GM12878 (cell line): Measurements from ENCODE around the gene HEBP2. TPM values are rescaled to one million over a fixed set of nuclear protein-coding genes. Genes with fewer than 3 reads are reported as not detected.

Source experiments
- ATAC-seq: fragments of 200-7000 bp; cut with Tn5 transposase; 3 replicates; pipeline ENCODE4 v1.9.1; 2020; ENCODE audit warnings: mild to moderate bottlenecking, moderate library complexity
- BruUV-seq: library from RNA; stranded (reverse); fragments of 400-500 nt; replicated peaks from 2 replicates; lab custom pipeline; 2021; lab: Mats Ljungman, UMichigan
- CTCF ChIA-PET: fragments of 300-600 bp; sonication (Branson Sonifier 250); formaldehyde crosslinking; extraction: SDS; loops from one replicate; lab custom pipeline; 2021; ENCODE audit warnings: inconsistent platforms; lab: Yijun Ruan, JAX
- POLR2A ChIA-PET: fragments of 350-600 bp; formaldehyde crosslinking; extraction: SDS; loops from one replicate; lab custom pipeline; 2021; ENCODE audit warnings: inconsistent platforms; lab: Charles Lee
- RAD21 ChIA-PET: fragments of 300-600 bp; sonication (Branson Sonifier 250); formaldehyde crosslinking; loops from one replicate; lab custom pipeline; 2023; ENCODE audit warnings: antibody characterized with exemption; ENCODE audit not compliant: unreplicated experiment; lab: Charles Lee
- SMC1A ChIA-PET: fragments of 300-600 bp; sonication (Branson Sonifier 250); formaldehyde crosslinking; loops from one replicate; lab custom pipeline; 2023; ENCODE audit not compliant: unreplicated experiment, uncharacterized antibody; lab: Charles Lee
- DNase-seq: peaks from one replicate; pipeline ENCODE4 v3.0.0-alpha.2; 2011; ENCODE audit warnings: low read depth, low spot score
- FAIRE-seq: peaks from 3 replicates; lab custom pipeline; 2011; peaks lifted over from hg19 to GRCh38; lab: Jason Lieb, UNC
- H2AFZ ChIP-seq: 2 replicates; pipeline ENCODE4 v1.6.0; 2011; ENCODE audit warnings: low read depth, low read length, control low read depth; ENCODE audit not compliant: control insufficient read depth
- H3K27ac ChIP-seq: 2 replicates; pipeline ENCODE4 v1.5.1; 2011; ENCODE audit warnings: control low read depth; ENCODE audit not compliant: control insufficient read depth, insufficient read depth
- H3K27me3 ChIP-seq, 2 experiments: replicated peaks in 1 of 2; 2 replicates each; pipeline versions ENCODE4 v1.6.0 to v1.6.1; 2011; ENCODE audit warnings: low read length in 1 of 2; ENCODE audit not compliant: control insufficient read depth in 2 of 2, insufficient read depth in 2 of 2
- H3K36me3 ChIP-seq, 2 experiments: 2 replicates each; pipeline ENCODE4 v1.5.1; 2011; ENCODE audit warnings: low read length in 1 of 2; ENCODE audit not compliant: control insufficient read depth in 2 of 2, insufficient read depth in 2 of 2
- H3K4me1 ChIP-seq: 2 replicates; pipeline ENCODE4 v1.6.1; 2011; ENCODE audit warnings: mild to moderate bottlenecking, low read length, moderate library complexity, mixed read lengths; ENCODE audit not compliant: control insufficient read depth, insufficient read depth
- H3K4me2 ChIP-seq: 2 replicates; pipeline ENCODE4 v1.6.0; 2011; ENCODE audit warnings: control low read depth; ENCODE audit not compliant: control insufficient read depth, insufficient read depth
- H3K4me3 ChIP-seq: fragments of 200-600 bp; sonication (generic); 2 replicates; pipeline ENCODE4 v1.5.1; 2016
- H3K79me2 ChIP-seq: 2 replicates; pipeline ENCODE4 v1.6.0; 2011; ENCODE audit warnings: low read length; ENCODE audit not compliant: control insufficient read depth, insufficient read depth
- H3K9ac ChIP-seq: 2 replicates; pipeline ENCODE4 v1.8.0; 2011; ENCODE audit warnings: low read length, control low read depth, mixed read lengths; ENCODE audit not compliant: control insufficient read depth, insufficient read depth
- H3K9me3 ChIP-seq: replicated peaks from 3 replicates; pipeline ENCODE4 v1.5.1; 2011; ENCODE audit warnings: mild to moderate bottlenecking, low read length; ENCODE audit not compliant: control insufficient read depth, insufficient read depth
- H4K20me1 ChIP-seq: 2 replicates; pipeline ENCODE4 v1.6.0; 2011; ENCODE audit not compliant: control insufficient read depth, insufficient read depth
- ATF2 ChIP-seq: IDR thresholded peaks from 2 replicates; pipeline ENCODE4 v1.6.1; 2012; ENCODE audit warnings: low read length, inconsistent platforms
- BMI1 ChIP-seq: fragments of 450-650 bp; IDR thresholded peaks from 2 replicates; pipeline ENCODE4 v1.6.1; 2016; ENCODE audit warnings: mild to moderate bottlenecking, moderate library complexity, borderline replicate concordance
- CREB1 ChIP-seq: IDR thresholded peaks from 2 replicates; pipeline ENCODE4 v1.6.1; 2012; ENCODE audit warnings: low read depth, mild to moderate bottlenecking, inconsistent platforms
- GABPA ChIP-seq: IDR thresholded peaks from 2 replicates; pipeline ENCODE4 v1.6.1; 2014; ENCODE audit warnings: antibody characterized with exemption, low read depth, mild to moderate bottlenecking, inconsistent platforms
- MTA2 ChIP-seq: fragments of 450-650 bp; IDR thresholded peaks from 2 replicates; pipeline ENCODE4 v1.6.1; 2016; ENCODE audit warnings: low read depth, mild to moderate bottlenecking, moderate library complexity
- NBN ChIP-seq: fragments of 450-650 bp; IDR thresholded peaks from 2 replicates; pipeline ENCODE4 v1.6.1; 2016
- NFYA ChIP-seq: IDR thresholded peaks from 2 replicates; pipeline ENCODE4 v1.6.1; 2011; ENCODE audit warnings: low read depth, mild to moderate bottlenecking, low read length, improper control_type of control experiment, borderline replicate concordance
- NR2C1 ChIP-seq: fragments of 450-650 bp; IDR thresholded peaks from 2 replicates; pipeline ENCODE4 v1.6.1; 2017; ENCODE audit warnings: antibody characterized with exemption, mild to moderate bottlenecking, moderate library complexity
- PAX5 ChIP-seq: IDR thresholded peaks from 2 replicates; pipeline ENCODE4 v1.6.1; 2011; ENCODE audit warnings: low read depth, low read length, borderline replicate concordance
- PML ChIP-seq: IDR thresholded peaks from 2 replicates; pipeline ENCODE4 v1.6.1; 2012; ENCODE audit warnings: low read length, inconsistent platforms
- SIN3A ChIP-seq: IDR thresholded peaks from 2 replicates; pipeline ENCODE4 v1.6.1; 2012; ENCODE audit warnings: low read depth, low read length, improper control_type of control experiment
- SUPT20H ChIP-seq: IDR thresholded peaks from 2 replicates; pipeline ENCODE4 v1.6.1; 2011; ENCODE audit warnings: low read depth, mild to moderate bottlenecking, low read length, moderate library complexity, borderline replicate concordance; ENCODE audit not compliant: control insufficient read depth
- TBL1XR1 ChIP-seq: IDR thresholded peaks from 2 replicates; pipeline ENCODE4 v1.6.1; 2012; ENCODE audit warnings: low read depth, low read length, improper control_type of control experiment
- WGBS: methylation state at CpG from one replicate; pipeline ENCODE4 v1.1.6; 2016; ENCODE audit warnings: low lambda C conversion rate; ENCODE audit not compliant: insufficient replicate concordance, insufficient coverage; ENCODE audit errors: missing lambda C conversion rate; 5-methylcytosine and 5-hydroxymethylcytosine counted together
- in situ Hi-C: fragments of 300-500 bp; cut with MboI; formaldehyde crosslinking; loops from 9 replicates; pipeline ENCODE4 v1.14.3; 2018; ENCODE audit warnings: mixed read lengths
- intact Hi-C: fragments of 100-400 bp; cut with micrococcal nuclease; formaldehyde crosslinking; loops from one replicate; pipeline ENCODE4 v1.14.2; 2022; ENCODE audit not compliant: unreplicated experiment
- polyA plus RNA-seq, 11 experiments: library from polyadenylated mRNA; depleted of rRNA in 4 of 11; unstranded in 6 of 11; stranded (reverse) in 5 of 11; fragments of >200 nt; fragmentation: Nextera tagmentation in 4 of 11; fragmentation: Illumina TruSeq in 1 of 11; extraction: Ambion mirVana in 4 of 11; extraction: Trizol in 1 of 11; gene quantifications; 1 replicate in 1 of 11; 2 replicates in 10 of 11; pipeline versions ENCODE4 v1.2.1 to v1.2.3, GENCODE V29; 2011 to 2016; ENCODE audit warnings: inconsistent platforms in 2 of 11, missing spikeins in 2 of 11, low read depth in 1 of 11
- total RNA-seq, 4 experiments: library from RNA; depleted of rRNA in 3 of 4; stranded (reverse); fragments of >200 nt in 3 of 4; fragmentation: Illumina TruSeq in 1 of 4; extraction: Trizol in 1 of 4; gene quantifications; 2 replicates each; pipeline versions ENCODE4 v1.2.1 to v1.2.3, GENCODE V29; 2013 to 2021
- TF ChIP-seq, protein P1 (sequence below): fragments of 450-650 bp; IDR thresholded peaks from 2 replicates; pipeline ENCODE4 v1.6.1; 2017; ENCODE audit warnings: low read depth, mild to moderate bottlenecking, moderate library complexity
- TF ChIP-seq, protein P2 (sequence below): fragments of 150-350 bp; IDR thresholded peaks from 2 replicates; pipeline ENCODE4 v1.6.1; 2014; ENCODE audit warnings: mild to moderate bottlenecking, low read depth, low read length
- TF ChIP-seq, protein P3 (sequence below): fragments of 450-650 bp; IDR thresholded peaks from 2 replicates; pipeline ENCODE4 v1.6.1; 2016; ENCODE audit warnings: mild to moderate bottlenecking

Gene HEBP2
- total and polyA plus RNA-seq, 10 of the 15 experiments (the other 5 are each of a cell fraction or from before 2014, with no cell fraction given): 3.8 to 41.8 (median 16.9) TPM

DNA sequence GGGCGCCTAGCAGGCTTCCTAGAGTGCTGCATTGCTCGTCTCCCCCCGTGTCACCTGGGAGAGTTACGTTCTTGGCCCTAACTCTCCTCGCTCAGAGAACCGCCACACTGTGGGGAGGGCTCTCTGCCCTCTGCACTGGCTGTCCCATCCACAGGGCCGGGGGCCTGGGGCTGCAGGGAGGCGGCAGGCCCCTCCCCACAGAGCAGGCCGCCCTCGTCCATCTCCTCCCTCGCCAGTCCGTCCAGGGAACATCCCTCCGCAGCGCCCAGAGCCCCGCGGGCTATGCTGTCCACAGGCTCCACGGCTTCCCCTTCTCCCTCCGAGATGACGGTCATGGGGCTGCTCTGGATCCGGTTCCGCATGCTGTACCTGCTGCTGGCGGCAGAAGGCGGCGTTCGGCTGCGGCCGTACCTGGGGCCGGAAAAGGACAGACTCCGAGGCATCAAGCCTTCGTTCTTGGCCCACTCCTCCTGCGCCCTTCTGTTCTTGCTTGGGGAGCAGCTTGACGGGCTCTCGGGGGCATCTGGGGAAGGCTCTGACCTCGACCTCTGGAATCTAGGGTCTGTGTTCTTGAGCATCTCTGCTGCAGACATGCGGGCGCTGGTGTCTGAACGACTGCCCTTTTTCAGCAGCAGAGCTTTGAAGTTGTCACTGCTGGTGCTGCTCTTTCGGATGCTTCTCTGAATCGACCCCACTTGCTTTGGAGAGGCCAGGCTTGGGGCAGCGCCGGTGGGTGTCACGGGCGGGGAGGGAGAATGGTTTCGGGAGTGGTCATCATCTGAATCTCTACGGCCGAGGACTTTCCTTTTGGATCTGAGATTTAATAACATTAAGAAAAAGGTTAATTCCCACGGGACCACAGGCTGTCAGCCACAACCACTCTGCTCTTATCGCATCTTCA lies 20.2 kb downstream of the HEBP2 start:
- intact Hi-C loops: no loop called here
- SMC1A ChIA-PET: interaction anchor here (0.9 to 10.0 kb wide), 5 partner anchors 9 to 85 kb away, joined by 3 to 234 read pairs (median 4); no protein-coding TSS in a partner anchor
- FAIRE-seq (no peak), ATAC-seq (no peak), DNase-seq (no peak)
- H3K9ac ChIP-seq: no peak overlapping the region
- no TSS peak for BruUV-seq
- no peaks in the 10 kb centered on the region for H4K20me1 ChIP-seq
- no peak overlapping the region for H2AFZ ChIP-seq
- no peak overlapping the region for H3K4me3 ChIP-seq
- H3K79me2 ChIP-seq: no peaks in the 10 kb centered on the region
- in situ Hi-C loops: no loop called here
- no peaks in the 10 kb centered on the region for H3K27me3 ChIP-seq
- peaks cover 0 to 4% of the 10 kb centered on the region in 2 experiments; a peak in 2 of 4 replicates for H3K36me3 ChIP-seq
- POLR2A ChIA-PET: interaction anchor here (0.6 to 1.0 kb wide), 2 partner anchors 78 to 121 kb away, joined by 3 read pairs; no protein-coding TSS in a partner anchor
- no peak overlapping the region for H3K4me2 ChIP-seq
- CTCF ChIA-PET: interaction anchor here (0.6 to 17.0 kb wide), 5 partner anchors 12 to 716 kb away, joined by 3 to 387 read pairs (median 11); no protein-coding TSS in a partner anchor
- no peaks in the 10 kb centered on the region for H3K9me3 ChIP-seq
- RAD21 ChIA-PET: interaction anchor here (1.1 to 9.4 kb wide), 3 partner anchors 24 to 83 kb away, joined by 3 to 202 read pairs (median 4); partner anchors contain the start of gene NHSL1
- no peak overlapping the region for H3K27ac ChIP-seq
- H3K4me1 ChIP-seq: no peaks in the 10 kb centered on the region
- WGBS: 74% methylated on average over 42 of the region's 48 CpGs
- TF ChIP-seq PML (no peak), PAX5 (no peak), ATF2 (no peak), TBL1XR1 (no peak), NBN (no peak), SIN3A (no peak), NR2C1 (no peak), SUPT20H (no peak), NFYA (no peak), CREB1 (no peak), MTA2 (no peak), GABPA (no peak), BMI1 (no peak)
- TF ChIP-seq, protein P1, sequence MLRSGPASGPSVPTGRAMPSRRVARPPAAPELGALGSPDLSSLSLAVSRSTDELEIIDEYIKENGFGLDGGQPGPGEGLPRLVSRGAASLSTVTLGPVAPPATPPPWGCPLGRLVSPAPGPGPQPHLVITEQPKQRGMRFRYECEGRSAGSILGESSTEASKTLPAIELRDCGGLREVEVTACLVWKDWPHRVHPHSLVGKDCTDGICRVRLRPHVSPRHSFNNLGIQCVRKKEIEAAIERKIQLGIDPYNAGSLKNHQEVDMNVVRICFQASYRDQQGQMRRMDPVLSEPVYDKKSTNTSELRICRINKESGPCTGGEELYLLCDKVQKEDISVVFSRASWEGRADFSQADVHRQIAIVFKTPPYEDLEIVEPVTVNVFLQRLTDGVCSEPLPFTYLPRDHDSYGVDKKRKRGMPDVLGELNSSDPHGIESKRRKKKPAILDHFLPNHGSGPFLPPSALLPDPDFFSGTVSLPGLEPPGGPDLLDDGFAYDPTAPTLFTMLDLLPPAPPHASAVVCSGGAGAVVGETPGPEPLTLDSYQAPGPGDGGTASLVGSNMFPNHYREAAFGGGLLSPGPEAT: no peak
- TF ChIP-seq, protein P2, sequence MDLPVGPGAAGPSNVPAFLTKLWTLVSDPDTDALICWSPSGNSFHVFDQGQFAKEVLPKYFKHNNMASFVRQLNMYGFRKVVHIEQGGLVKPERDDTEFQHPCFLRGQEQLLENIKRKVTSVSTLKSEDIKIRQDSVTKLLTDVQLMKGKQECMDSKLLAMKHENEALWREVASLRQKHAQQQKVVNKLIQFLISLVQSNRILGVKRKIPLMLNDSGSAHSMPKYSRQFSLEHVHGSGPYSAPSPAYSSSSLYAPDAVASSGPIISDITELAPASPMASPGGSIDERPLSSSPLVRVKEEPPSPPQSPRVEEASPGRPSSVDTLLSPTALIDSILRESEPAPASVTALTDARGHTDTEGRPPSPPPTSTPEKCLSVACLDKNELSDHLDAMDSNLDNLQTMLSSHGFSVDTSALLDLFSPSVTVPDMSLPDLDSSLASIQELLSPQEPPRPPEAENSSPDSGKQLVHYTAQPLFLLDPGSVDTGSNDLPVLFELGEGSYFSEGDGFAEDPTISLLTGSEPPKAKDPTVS: no peak
- TF ChIP-seq, protein P3, sequence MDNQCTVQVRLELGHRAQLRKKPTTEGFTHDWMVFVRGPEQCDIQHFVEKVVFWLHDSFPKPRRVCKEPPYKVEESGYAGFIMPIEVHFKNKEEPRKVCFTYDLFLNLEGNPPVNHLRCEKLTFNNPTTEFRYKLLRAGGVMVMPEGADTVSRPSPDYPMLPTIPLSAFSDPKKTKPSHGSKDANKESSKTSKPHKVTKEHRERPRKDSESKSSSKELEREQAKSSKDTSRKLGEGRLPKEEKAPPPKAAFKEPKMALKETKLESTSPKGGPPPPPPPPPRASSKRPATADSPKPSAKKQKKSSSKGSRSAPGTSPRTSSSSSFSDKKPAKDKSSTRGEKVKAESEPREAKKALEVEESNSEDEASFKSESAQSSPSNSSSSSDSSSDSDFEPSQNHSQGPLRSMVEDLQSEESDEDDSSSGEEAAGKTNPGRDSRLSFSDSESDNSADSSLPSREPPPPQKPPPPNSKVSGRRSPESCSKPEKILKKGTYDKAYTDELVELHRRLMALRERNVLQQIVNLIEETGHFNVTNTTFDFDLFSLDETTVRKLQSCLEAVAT: no peak
